Measurements from ENCODE around the gene RIMS4. TPM values are rescaled to one million over a fixed set of nuclear protein-coding genes. Genes with fewer than 3 reads are reported as not detected.
A peak's percentile ranks its signal among the peaks of the same experiment; 100 is the strongest.

The RIMS4 gene
- total RNA-seq, 1 donor from 2014 or later: not detected

GRCh38 chr20:44747166-44748004, 63.0 kb downstream of the RIMS4 start:
- Mint-ChIP-seq H3K27ac (peak overlapping the region; percentile 72), H3K27me3 (ENCODE audit: insufficient read depth) (peaks cover 26% of the 10 kb centered on the region), H3K4me3 (peak overlapping the region; percentile 71), H3K36me3 (ENCODE audit: low read depth) (peaks cover 4% of the 10 kb centered on the region), H3K4me1 (ENCODE audit: low read depth) (peaks cover 18% of the 10 kb centered on the region), H3K9me3 (no peaks in the 10 kb centered on the region)
- intact Hi-C loops (cut with micrococcal nuclease): loop anchor here (1.0 to 10.0 kb wide), 2 partner anchors 120 to 1777 kb away; no protein-coding TSS in a partner anchor
- DNase-seq (ENCODE audit: low spot score): peak; percentile 34

- DNase-seq (ENCODE audit: low spot score): no peak
- peaks cover 4% of the 10 kb centered on the region for H3K36me3 Mint-ChIP-seq (ENCODE audit: low read depth)
- peaks cover 26% of the 10 kb centered on the region for H3K27me3 Mint-ChIP-seq (ENCODE audit: insufficient read depth)
Observed at GRCh38 chr20:44746367-44747165, 63.8 kb downstream of the RIMS4 start.

GRCh38 chr20:44745598-44746366, 64.6 kb downstream of the RIMS4 start, which contains the start of gene KCNK15:
Gene KCNK15 (plus strand): TSS chr20:44745865. CDS start chr20:44745911, 46 bp downstream.
- Mint-ChIP-seq H3K27me3 (ENCODE audit: insufficient read depth) (peaks cover 26% of the 10 kb centered on the region), H3K9me3 (no peaks in the 10 kb centered on the region), H3K36me3 (ENCODE audit: low read depth) (peaks cover 4% of the 10 kb centered on the region), H3K4me1 (ENCODE audit: low read depth) (peaks cover 18% of the 10 kb centered on the region), H3K27ac (peak within 1 kb of the TSS; percentile 75), H3K4me3 (peak within 1 kb of the TSS; percentile 76)
- peak; percentile 33 for DNase-seq (ENCODE audit: low spot score)
- intact Hi-C loops (cut with micrococcal nuclease): loop anchor here (1.0 to 10.0 kb wide), 2 partner anchors 10 to 1779 kb away; no protein-coding TSS in a partner anchor

More at GRCh38 chr20:44746367-44747165, 63.8 kb downstream of the RIMS4 start:
- intact Hi-C loops (cut with micrococcal nuclease): loop anchor here (1.0 to 10.0 kb wide), 2 partner anchors 121 to 1778 kb away; no protein-coding TSS in a partner anchor
- Mint-ChIP-seq H3K4me1 (ENCODE audit: low read depth) (peaks cover 18% of the 10 kb centered on the region), H3K4me3 (peak overlapping the region; percentile 76), H3K27ac (peak overlapping the region; percentile 62), H3K9me3 (no peaks in the 10 kb centered on the region)

- DNase-seq (ENCODE audit: low spot score): no peak
- H3K27ac Mint-ChIP-seq: peak overlapping the region; percentile 75
- H3K4me1 Mint-ChIP-seq (ENCODE audit: low read depth): peaks cover 18% of the 10 kb centered on the region
- intact Hi-C loops (cut with micrococcal nuclease): loop anchor here (1.0 to 10.0 kb wide), 2 partner anchors 10 to 1780 kb away; no protein-coding TSS in a partner anchor
- H3K9me3 Mint-ChIP-seq: no peaks in the 10 kb centered on the region
- H3K36me3 Mint-ChIP-seq (ENCODE audit: low read depth): peaks cover 4% of the 10 kb centered on the region
- peak overlapping the region; percentile 74 for H3K4me3 Mint-ChIP-seq
- peaks cover 26% of the 10 kb centered on the region for H3K27me3 Mint-ChIP-seq (ENCODE audit: insufficient read depth)
Observed at GRCh38 chr20:44745122-44745597, 65.2 kb downstream of the RIMS4 start.

- peaks cover 19% of the 10 kb centered on the region for H3K4me1 Mint-ChIP-seq (ENCODE audit: low read depth)
- no peaks in the 10 kb centered on the region for H3K9me3 Mint-ChIP-seq
- peaks cover 26% of the 10 kb centered on the region for H3K27me3 Mint-ChIP-seq (ENCODE audit: insufficient read depth)
- DNase-seq (ENCODE audit: low spot score): no peak
- no peak overlapping the region for H3K27ac Mint-ChIP-seq
- no peak overlapping the region for H3K4me3 Mint-ChIP-seq
- H3K36me3 Mint-ChIP-seq (ENCODE audit: low read depth): peaks cover 6% of the 10 kb centered on the region
- intact Hi-C loops (cut with micrococcal nuclease): loop anchor here (10.0 kb wide), 1 partner anchor 1781 kb away; no protein-coding TSS in a partner anchor
Observed at GRCh38 chr20:44743916-44744655, 66.3 kb downstream of the RIMS4 start.

GRCh38 chr20:44743080-44743701, 67.2 kb downstream of the RIMS4 start:
- intact Hi-C loops (cut with micrococcal nuclease): loop anchor here (10.0 kb wide), 1 partner anchor 1782 kb away; no protein-coding TSS in a partner anchor
- Mint-ChIP-seq H3K27ac (no peak overlapping the region), H3K27me3 (ENCODE audit: insufficient read depth) (peaks cover 26% of the 10 kb centered on the region), H3K4me3 (no peak overlapping the region), H3K9me3 (peaks cover 4% of the 10 kb centered on the region), H3K36me3 (ENCODE audit: low read depth) (peaks cover 8% of the 10 kb centered on the region), H3K4me1 (ENCODE audit: low read depth) (peaks cover 28% of the 10 kb centered on the region)
- no peak for DNase-seq (ENCODE audit: low spot score)

- intact Hi-C loops (cut with micrococcal nuclease): loop anchor here (10.0 kb wide), 1 partner anchor 1782 kb away; no protein-coding TSS in a partner anchor
- Mint-ChIP-seq H3K36me3 (ENCODE audit: low read depth) (peaks cover 8% of the 10 kb centered on the region), H3K4me1 (ENCODE audit: low read depth) (peaks cover 27% of the 10 kb centered on the region), H3K27ac (no peak overlapping the region), H3K9me3 (peaks cover 4% of the 10 kb centered on the region), H3K27me3 (ENCODE audit: insufficient read depth) (peaks cover 23% of the 10 kb centered on the region), H3K4me3 (no peak overlapping the region)
- no peak for DNase-seq (ENCODE audit: low spot score)
Observed at GRCh38 chr20:44742304-44743079, 67.9 kb downstream of the RIMS4 start.

GRCh38 chr20:44739942-44740341, 70.4 kb downstream of the RIMS4 start:
- peaks cover 29% of the 10 kb centered on the region for H3K4me1 Mint-ChIP-seq (ENCODE audit: low read depth)
- intact Hi-C loops (cut with micrococcal nuclease): loop anchor here (5.0 to 10.0 kb wide), 3 partner anchors 128 to 1785 kb away; partner anchors contain the start of gene SERINC3
- no peak for DNase-seq (ENCODE audit: low spot score)
- H3K27me3 Mint-ChIP-seq (ENCODE audit: insufficient read depth): peaks cover 10% of the 10 kb centered on the region
- peaks cover 6% of the 10 kb centered on the region for H3K36me3 Mint-ChIP-seq (ENCODE audit: low read depth)
- no peak overlapping the region for H3K27ac Mint-ChIP-seq
- peaks cover 13% of the 10 kb centered on the region for H3K9me3 Mint-ChIP-seq
- H3K4me3 Mint-ChIP-seq: no peak overlapping the region

GRCh38 chr20:44738813-44739477, 71.4 kb downstream of the RIMS4 start:
- H3K9me3 Mint-ChIP-seq: peaks cover 13% of the 10 kb centered on the region
- peak overlapping the region; percentile 77 for H3K4me3 Mint-ChIP-seq
- peaks cover 5% of the 10 kb centered on the region for H3K36me3 Mint-ChIP-seq (ENCODE audit: low read depth)
- peaks cover 4% of the 10 kb centered on the region for H3K27me3 Mint-ChIP-seq (ENCODE audit: insufficient read depth)
- peak overlapping the region; percentile 23 for H3K27ac Mint-ChIP-seq
- H3K4me1 Mint-ChIP-seq (ENCODE audit: low read depth): peaks cover 34% of the 10 kb centered on the region
- peak; percentile 63 for DNase-seq (ENCODE audit: low spot score)
- intact Hi-C loops (cut with micrococcal nuclease): loop anchor here (5.0 to 10.0 kb wide), 2 partner anchors 127 to 214 kb away; partner anchors contain the start of gene SERINC3

GRCh38 chr20:44737116-44737515, 73.2 kb downstream of the RIMS4 start:
- no peak overlapping the region for H3K4me3 Mint-ChIP-seq
- peaks cover 5% of the 10 kb centered on the region for H3K36me3 Mint-ChIP-seq (ENCODE audit: low read depth)
- no peak for DNase-seq (ENCODE audit: low spot score)
- H3K27ac Mint-ChIP-seq: no peak overlapping the region
- intact Hi-C loops (cut with micrococcal nuclease): loop anchor here (5.0 to 10.0 kb wide), 2 partner anchors 125 to 212 kb away; partner anchors contain the start of gene SERINC3
- peaks cover 13% of the 10 kb centered on the region for H3K9me3 Mint-ChIP-seq
- peaks cover 46% of the 10 kb centered on the region for H3K4me1 Mint-ChIP-seq (ENCODE audit: low read depth)
- H3K27me3 Mint-ChIP-seq (ENCODE audit: insufficient read depth): peaks cover 2% of the 10 kb centered on the region
